Renal cortical epithelial cell (primary cell): ENCODE data around the gene ADGRA3. TPM values are rescaled to one million over a fixed set of nuclear protein-coding genes. Genes with fewer than 3 reads are reported as not detected.
A peak's percentile ranks its signal among the peaks of the same experiment; 100 is the strongest.

ENCODE experiments used
- DNase-seq: peaks from one replicate; pipeline ENCODE4 v3.0.0-alpha.2; 2011; ENCODE audit warnings: low read depth
- total RNA-seq: library from RNA; depleted of rRNA; stranded (reverse); fragments of >200 nt; gene quantifications from 2 replicates; pipeline ENCODE4 v1.2.3, GENCODE V29; 2014

Gene ADGRA3
- total RNA-seq, 1 donor from 2014 or later, result 71.9 TPM

- DNase-seq, result no peak
Measured at GRCh38 chr4:22435652-22436051, 80.2 kb downstream of the ADGRA3 start.

DNA sequence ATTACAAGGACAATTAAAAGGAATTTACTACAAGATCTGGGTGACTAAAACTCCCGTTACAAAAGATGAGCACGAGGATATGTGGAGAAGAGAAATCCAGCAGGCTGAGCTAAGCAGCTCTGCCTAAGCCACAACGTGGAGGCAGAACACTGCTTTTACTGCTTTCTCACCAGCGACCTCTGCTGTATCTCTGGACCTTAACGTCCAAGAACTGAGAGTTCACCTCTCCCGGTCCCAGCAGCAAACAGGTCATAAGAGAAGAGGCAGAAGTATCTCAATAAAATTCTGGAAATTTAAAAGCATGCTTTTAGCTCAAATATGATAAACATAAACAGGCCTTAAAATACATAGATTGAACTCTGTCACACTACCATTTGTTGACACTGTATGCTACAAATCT lies 81.0 kb downstream of the ADGRA3 start:
- DNase-seq, result peak; percentile 71

GRCh38 chr4:22430626-22431025 lies 85.2 kb downstream of the ADGRA3 start:
- DNase-seq, result no peak

DNA sequence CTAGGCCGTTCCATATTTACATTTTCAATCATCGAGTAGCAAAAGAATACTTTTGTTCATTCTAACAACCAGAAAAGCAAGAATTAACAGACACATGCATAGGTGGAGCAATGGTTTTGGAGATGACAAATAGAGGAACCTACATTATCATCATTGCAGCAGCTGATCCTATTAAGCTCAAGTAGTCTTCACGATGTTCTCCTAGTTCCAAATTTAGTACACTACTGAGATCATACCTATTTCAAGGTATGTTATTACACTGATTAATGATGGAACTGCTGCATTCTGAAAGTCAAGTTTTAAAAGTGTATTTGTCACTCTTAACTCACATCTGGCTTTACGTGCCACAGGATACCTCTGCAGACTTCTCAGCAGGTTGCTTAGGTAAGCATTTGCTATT lies 87.4 kb downstream of the ADGRA3 start:
- DNase-seq, result no peak

DNA sequence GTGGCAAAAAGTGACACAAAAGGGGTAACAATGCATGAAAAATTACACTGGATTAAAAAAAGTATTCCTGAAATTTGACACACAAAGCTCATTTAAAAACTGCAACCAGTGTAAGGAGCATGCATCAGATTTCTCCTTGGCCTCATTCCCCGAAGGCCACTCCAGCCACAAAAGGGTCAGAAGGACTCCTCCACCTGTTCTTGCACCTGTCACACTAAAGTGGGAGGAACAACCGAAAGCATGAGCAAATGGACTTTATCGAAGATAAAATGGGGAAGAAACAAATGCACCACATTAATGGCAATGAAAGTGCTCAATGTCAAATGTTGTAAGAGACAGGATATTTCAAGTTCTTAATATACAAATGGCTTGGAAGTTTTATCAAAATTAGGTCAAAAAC lies 88.2 kb downstream of the ADGRA3 start:
- no peak for DNase-seq

DNA sequence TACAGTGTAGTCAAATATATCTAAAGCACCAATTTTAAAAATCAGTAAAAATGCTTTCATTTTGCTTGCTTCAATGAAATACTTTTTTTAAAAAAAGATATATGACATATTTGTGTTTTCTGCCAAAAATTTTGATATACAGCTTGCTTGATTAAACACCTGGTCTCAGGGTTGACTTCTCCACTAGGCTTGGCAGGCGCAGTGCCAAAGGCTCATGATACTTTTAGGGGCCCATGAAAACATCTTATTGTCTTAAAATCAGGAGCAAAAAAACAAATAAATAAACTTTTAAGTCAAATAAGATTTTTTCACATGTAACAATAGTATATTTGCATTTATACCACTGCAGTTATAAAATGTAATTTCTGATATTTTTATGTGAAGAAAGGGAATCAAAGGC lies 95.6 kb downstream of the ADGRA3 start:
- DNase-seq, result no peak

- no peak for DNase-seq
Measured at GRCh38 chr4:22417408-22417807, 98.5 kb downstream of the ADGRA3 start.

DNA sequence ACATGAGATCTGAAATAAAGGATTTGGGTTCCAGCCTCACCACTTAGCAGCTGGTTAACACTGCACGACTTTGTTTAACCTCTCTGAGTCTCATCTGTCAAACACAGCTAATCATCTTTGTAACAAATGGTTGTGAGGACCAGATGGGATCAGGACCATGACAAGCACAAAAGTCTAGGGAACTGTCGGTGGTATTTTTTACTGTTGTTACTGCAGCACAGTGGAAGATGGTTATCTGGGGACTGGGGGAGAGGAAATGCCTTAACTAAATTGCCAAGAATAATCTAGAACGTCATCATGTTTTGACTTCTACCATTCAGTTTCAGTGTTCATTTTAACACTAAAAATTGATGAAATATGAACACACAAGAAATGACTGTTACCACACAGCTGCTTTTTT lies 99.5 kb downstream of the ADGRA3 start:
- no peak for DNase-seq

GRCh38 chr4:22414833-22415232 lies 101.0 kb downstream of the ADGRA3 start:
- no peak for DNase-seq

DNA sequence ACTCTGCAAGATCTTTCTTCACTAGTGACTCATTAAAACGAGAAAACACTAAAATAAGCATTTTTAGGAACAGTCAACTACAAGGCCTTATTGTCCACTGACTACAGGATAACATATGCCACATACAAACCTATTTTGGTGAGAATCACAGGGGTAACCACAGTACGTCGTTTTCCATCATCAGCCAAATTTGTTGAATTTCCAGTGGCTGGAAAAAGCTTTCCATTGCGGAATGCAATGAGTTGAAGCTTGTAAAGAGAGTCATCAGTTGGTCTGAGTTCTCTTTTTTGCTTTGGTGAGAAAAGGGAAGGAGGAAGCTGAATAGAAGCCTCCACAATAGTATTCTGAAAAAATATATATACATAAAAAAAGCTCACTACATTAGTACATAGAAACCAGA lies 102.4 kb downstream of the ADGRA3 start:
- DNase-seq, result no peak

- DNase-seq, result no peak
Measured at GRCh38 chr4:22412013-22412412, 103.9 kb downstream of the ADGRA3 start.

DNA sequence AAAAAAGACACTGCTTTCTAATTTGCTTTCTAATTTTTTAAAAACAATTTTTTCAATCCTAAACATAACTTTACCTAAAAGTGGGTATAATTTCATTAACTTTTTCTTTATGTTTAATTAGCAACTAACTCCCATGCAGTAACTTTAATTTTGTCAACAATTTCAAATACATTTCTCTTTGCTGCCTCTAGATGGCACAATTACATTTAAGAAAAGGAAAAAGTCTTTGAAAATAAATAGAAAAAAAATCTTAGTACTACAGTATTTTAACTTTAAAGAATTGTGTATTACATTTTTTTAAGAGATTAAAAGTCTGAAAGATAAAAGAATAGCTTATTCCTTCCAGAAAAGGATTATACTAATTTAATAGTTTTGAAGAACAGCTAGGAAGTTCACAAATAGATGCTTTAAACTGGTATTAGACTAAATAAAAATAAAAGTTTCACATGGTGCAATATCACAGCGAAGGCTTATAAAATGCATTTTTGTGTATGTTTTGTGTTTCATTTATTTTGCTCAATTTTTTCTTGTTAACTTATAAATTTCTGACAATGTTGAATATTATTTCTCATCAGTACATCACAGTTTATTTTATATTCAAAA lies 105.1 kb downstream of the ADGRA3 start:
- peak; percentile 49 for DNase-seq

DNA sequence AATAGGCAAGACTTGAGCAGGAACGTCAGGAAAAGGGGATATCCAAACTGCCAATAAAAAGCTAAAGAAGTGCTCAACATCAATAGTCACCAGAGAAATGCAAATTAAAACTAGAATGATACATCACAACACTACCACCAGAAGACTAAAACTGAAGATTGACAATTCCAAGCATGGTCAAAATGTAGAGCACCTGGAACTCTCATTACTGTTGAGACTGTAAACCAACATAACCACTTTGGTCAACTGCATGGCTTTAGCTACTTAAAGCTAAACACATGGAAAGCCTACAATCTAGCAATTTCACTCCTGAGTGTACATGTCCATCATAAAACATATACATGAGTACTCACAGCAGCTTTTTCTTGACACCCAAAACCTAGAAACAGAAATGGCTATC lies 107.4 kb downstream of the ADGRA3 start:
- DNase-seq, result no peak

DNA sequence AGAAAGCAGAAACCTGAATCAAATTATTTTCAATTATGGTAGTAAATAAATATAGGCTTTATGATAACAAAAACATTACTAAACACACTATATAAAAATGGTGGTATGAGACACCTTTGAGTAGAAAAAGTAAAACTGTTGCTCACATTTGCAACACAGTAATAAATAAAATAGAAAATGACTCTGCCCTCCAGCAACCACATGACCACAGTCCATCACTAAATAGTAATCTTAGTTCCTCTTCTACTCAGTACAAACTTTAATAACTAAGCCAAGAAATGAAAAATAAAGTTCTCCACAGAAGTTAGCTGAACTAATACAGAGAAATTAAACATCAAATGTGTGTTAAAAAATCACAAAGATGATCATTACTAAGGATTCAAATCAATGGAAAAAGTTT lies 108.5 kb downstream of the ADGRA3 start:
- no peak for DNase-seq

- no peak for DNase-seq
Measured at GRCh38 chr4:22398671-22399070, 117.2 kb downstream of the ADGRA3 start.

- DNase-seq, result no peak
Measured at GRCh38 chr4:22391551-22391950, 124.3 kb downstream of the ADGRA3 start.

- peak; percentile 82 for DNase-seq
Measured at GRCh38 chr4:22389240-22389870, 126.5 kb downstream of the ADGRA3 start.

DNA sequence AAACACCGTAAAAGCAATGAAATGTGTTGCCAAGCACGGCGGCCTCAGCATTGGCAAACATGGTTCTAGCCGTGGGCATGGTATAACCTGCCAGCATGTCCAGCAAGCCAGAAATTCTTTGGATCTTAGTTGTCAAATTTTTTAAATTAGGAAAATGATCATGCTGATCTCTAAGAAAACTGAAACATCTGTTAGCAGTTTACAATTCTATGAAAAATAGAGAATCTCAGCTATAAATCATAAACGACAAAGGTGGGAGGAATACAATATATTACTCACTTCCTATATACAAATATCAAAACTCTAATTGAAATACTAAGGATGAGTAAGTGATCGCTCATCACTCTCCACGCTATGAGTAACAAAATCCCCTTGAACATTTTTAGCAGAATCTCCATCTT lies 130.3 kb downstream of the ADGRA3 start:
- DNase-seq, result peak; percentile 29

GRCh38 chr4:22384154-22384553 lies 131.7 kb downstream of the ADGRA3 start:
- no peak for DNase-seq

DNA sequence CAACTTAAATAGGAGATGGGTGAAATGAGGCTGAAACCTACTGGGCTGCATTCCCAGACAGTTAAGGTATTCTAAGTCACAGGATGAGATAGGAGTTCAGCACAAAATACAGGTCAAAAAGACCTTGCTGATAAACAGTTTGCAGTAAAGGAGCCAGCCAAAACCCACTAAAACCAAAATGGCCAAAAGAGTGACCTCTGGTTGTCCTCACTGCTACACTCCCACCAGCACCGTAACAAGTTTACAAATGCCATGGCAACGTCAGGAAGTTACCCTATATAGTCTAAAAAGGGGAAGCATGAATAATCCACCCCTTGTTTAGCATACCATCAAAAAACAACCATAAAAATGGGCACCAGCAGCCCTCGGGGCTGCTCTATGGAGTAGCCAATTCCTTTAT lies 133.7 kb downstream of the ADGRA3 start:
- DNase-seq, result peak; percentile 11

DNA sequence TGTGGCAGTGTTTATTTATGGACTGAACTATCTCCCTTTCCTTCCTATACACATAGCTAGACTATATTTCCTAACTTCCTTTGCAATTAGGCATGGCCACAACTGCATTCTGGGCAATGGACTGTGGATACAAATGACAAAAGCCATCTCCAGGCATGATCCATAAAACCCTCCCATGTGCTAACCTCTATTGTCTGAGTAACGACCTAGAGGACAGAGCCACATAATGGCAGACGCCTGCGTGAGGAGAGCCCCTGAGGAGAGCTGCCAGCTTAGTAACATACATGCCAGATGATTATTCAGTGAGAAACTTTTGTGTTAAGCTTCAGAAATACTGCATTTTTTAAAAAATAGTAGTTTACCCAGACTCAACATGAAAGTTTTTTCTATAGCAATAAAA lies 142.9 kb downstream of the ADGRA3 start:
- no peak for DNase-seq

DNA sequence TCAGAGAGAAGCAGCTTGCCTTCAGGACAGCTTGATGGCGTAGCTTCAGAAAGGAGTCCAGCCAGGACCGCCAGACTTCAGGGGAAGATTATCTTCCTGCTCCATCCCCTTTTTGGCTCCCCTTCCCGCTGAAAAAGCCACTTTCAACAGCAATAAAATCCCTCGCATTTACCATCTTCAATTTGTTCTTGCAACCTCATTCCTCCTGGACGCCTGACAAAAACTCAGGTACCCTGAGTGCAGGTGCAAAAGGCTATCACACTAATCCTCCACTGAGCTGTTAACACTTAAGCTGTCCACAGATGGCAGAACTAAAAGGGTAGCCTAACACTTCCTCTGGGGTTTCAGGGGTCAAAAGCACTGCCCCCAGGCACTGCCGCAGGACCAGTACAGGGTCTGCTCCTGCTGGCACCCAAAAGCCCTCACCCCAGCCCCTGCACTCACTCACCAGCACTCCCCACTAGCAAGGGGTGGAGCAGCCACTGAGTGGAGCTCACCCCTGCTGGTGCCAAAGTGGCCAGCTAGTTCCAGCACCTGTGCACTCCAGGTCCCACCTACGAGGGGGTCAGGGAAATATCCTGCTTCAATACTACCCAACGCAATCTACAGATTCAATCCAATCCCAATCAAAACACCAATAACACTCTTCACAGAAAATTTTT lies 145.8 kb downstream of the ADGRA3 start:
- no peak for DNase-seq

GRCh38 chr4:22363787-22364186 lies 152.1 kb downstream of the ADGRA3 start:
- no peak for DNase-seq

DNA sequence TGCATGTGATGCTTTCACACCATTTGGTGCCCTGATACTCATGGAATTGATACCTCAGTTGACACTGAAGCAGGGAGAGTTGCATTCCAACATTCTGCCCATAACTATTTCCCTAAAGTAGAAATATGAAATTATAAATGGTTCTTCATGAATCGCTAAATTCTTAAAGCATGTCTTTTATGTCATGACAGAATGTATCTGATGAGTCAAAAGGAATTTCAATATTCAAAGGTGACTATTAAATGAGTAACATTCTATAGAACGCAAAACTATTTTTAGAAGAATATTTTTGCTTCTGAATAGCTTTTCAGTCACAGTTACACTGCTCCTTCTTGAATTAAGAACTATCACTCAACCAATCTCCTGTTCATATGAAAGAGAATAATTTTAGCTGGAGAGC lies 152.8 kb downstream of the ADGRA3 start:
- DNase-seq, result no peak
